NCI-H510A (cell line): Measurements from ENCODE around the gene MAK.
"Not testable (repeated sequence)": the region's sequence is repeated elsewhere in the genome, so short reads cannot be mapped to it uniquely, and the experiment has no call there.

Source experiments
- DNase-seq: peaks from one replicate; lab custom pipeline; 2025; lab: John Stamatoyannopoulos, UW

The MAK gene

DNA sequence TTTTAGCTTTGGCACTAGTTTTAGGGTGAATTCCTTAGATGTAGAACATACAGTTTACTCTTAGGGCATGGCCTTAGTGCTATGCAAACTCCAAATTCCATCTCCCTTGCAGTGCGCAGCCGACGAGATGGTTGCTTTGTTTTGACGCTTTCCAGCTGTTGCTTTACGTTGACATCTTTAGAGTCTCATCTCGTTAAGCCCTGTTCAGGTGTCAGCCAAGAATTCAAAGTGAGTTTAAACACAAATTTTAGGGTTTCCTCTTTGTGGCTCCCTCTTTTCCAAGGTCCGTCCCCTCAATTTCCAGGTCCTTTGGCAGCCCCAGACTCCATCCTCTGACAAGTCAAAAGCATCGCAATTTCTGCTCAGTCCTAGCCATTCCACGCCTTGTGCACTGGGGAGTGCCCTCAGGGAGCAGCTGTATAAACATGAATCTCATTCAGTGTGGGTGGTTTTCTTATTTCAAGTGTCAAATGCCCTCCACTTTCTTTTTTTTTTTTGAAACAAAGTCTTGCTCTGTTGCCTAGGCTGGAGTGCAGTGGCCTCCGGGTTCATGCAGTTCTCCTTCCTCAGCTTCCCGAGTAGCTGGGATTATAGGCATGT, 14.1 kb upstream of the MAK start:
- no peak for DNase-seq

DNA sequence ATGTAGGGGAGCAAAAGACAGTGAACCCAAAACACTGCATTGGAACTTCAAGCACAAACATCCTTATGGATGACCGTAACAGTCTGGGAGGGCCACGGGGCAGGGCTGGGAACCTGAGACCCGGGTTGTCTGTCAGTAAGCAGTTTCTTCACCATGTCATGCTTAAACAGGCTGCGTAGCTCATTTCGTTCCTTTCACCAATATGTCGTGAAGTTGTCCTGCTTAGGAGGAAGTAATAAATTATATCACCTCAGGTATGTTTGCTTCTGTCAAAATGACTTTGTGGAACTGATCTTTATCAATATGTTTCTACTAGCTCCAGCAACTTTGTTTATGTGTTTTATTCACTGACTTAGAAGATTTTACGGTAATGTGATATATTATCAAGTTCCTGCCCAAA, 12.4 kb upstream of the MAK start:
- DNase-seq: no peak

DNA sequence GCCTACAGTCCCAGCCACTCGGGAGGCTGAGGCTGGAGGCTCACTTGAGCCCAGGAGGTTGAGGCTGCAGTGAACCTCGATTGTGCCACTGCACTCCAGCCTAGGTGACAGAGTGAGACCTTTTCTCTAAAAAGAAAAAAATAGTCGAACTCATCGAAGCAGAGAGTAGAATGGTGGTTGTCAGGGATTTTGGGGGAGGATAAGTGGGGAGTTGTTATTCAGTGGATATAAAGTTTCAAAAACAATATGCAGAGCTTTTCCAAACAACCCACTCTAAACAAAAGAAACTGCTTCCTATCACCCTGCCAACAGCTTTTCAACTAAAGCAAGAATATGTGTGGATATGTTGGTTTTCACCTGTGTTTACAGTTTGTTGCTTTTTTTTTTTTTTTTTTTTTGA, 11.6 kb upstream of the MAK start:
- DNase-seq: no peak

DNA sequence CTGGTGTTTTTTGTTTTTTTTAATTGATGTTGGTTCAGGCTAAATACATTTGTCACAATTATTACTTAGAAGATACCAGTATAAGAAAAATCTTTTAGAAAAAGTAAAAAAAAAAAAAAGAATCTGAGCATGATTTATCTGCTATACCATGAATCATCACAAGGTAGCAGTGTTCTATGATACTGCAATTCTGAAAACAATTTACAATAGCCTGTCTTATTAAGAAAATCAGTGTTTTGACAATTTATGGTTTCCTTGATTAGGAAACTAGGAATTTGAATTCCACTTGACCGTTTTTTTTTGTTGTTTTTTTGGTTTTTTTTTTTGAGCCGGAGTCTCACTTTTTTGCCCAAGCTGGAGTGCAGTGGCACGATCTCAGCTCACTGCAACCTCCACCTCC, 9.3 kb upstream of the MAK start:
- no peak for DNase-seq

DNA sequence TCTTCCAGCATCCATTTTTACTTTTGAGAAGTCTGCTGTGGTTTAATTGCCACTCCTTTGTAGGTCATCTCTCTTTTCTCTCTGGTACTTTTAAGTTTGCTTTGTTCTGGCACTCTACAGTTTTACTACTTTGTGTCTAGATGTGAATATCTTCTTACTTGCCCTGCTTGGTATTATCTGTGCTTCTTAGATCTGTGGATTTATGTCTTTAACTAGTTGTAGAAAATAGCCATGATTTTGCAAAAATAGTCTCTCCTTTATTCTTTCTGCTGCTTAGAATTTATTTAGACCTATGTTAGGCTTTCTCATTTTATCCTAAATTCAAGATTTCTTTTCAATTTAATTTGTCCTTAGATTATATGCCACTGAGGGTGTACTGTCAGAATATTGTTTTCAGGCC, 5.2 kb upstream of the MAK start:
- DNase-seq: no peak

DNA sequence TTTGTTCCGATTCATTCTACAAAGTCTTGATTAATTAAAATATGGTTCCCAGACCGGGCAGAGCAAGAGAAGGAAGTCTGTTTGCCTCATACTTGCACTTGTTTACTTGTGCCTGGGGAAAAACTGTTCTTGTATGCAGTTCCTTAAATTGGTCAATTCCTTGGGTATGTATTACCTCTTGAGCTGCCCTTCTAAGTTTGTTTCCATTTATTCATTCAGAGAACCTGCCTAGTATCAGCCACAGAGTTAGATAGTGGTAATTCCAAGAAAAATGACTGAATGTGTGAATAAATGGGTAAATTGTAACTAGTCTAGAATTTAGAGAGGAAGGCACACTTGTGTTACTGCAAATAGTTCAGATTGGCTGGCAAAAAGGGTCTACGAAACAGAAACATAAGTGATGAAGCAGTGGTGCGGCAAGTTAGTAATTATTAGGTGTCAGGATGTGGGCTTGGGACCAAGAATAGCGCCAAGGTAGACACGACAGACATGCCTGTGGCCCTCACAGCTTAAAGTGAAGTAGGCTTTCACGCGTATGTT, 525 bp upstream of the MAK start:
- no peak for DNase-seq

DNA sequence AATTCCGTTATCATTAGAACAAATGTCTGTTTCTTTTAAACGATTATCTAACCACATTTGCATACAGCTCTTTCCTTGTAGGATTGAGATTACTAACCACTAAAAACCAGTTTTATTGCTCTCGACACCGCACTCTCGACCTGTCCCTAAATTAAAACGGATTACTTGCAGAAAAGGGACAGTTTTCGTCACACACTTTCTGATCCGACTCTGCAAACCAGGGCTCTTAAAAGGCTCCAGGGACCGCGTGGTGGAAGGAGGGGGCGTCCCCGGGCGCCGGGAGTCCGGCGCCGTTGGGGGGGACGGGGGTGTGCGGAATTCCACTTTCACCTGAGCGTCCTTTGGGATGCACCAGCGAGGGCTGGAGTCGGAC, 731 bp downstream of the MAK start:
- DNase-seq: no peak

DNA sequence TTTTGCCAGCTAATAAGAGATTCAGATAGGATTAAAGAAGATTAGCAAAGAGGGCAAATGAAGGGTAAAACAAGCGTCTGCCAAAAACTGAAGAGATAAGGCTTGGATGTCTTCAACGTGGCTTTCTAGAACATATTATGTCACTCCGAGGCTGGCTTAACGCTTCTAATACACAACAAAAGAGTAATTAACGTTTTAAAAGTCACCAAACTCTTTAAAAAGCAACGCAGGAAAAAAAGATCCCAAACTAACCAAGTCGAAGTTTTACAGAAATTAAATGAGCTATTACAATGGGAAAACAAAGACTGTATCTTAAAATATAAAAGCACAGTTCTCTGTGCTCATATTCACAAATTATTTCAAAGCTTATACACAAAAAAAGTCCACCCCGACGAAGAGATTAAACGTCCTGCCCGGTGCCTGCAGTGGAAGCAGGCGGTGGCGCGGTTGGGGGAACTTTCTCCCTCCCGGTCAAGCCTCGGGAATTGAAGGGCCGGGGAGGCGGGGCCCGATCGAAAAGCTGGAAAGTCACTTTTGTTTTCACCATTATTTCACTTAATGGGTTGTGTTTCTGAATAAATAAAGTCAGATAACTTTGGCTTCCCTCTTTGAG, 1.2 kb downstream of the MAK start:
- no peak for DNase-seq

DNA sequence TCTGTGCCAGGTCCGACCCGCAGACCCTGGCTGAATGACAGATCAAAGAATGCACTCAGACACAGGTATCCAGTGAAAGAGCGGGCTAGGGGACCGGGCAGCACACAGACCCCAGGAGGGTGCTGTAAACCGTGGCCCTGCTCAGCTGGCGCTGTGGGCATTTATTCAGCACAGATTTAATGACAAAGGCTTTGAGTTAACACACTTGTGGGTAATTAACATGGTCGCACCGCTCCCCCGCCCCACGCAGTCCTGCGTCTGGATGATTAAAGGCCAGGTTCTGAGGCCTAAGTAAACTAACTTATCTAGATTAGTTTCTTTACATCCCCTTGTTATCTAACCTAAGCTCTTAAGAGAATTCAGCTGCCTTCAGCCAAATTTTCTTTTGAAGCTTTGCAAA, 3.5 kb downstream of the MAK start:
- DNase-seq: no peak

DNA sequence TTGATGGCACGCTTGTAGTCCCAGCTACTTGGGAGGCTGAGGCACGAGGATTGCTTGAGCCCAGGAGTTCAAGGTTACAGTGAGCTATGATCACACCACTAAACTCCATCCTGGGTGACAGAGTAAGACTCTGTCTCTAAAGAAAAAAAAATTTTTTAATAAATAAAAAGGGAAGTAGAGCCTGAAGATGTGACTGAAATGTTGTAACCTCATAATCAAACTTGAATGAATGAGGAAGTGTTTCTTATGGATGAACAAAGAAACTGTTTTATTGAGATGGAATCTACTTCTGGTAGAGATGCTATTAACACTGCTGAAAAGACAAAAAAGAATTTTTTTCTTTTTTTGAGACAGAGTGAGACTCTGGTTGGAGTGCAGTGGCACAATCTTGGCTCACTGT, 6.7 kb downstream of the MAK start:
- no peak for DNase-seq

DNA sequence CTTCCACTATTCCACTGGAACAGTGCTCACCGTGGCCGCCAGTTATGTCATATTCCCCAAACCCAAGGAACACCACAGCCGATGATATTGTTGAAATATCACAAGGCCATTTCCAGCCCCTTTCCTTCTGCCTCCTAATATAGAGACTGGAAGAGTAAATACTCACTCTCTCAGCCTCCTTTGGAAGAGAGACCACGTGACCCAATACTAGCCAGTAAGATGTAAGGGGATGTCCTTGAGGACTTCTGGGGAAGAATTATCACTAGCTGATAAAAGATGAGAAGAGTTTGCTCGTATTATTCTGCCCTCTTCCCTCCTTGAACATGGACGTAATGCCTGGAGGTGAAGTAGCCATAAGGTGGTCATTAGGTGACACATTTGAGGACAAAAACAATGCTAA, 13.5 kb downstream of the MAK start:
- DNase-seq: no peak

DNA sequence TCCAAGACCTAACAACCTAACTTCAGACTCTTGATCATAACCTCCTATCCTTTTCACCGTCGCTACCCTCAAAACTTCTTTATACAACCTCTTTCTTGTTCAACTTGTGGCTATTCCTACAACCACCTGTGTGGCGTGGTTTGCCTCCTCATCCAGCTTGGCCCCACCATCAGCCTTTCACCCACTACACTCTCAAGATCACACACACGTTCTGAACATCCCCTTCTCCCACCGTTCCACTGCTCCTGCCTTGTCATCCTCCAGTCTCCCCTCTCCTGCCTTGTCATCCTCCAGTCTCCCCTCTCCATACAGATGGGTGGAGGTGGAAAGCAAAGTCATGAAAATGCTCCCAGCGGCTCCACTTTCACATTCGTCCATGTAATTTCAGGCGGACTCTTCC, 14.0 kb downstream of the MAK start:
- DNase-seq: no peak

DNA sequence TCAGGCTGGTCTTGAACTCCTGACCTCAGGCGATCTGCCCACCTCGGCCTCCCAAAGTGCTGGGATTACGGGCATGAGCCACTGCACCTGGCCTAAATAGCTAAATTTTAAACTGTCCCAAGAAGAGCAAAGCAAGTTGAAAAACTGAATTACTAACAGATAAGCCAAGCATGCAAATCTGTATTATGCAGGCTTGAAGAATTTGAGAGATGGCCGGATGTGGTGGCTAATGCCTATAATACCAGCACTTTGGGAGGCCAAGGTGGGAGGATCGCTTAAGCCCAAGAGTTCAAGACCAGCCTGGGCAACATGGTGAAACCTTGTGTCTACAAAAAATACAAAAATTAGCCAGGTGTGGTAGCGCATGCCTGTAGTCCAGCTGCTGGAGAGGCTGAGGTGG, 24.2 kb downstream of the MAK start:
- not testable (repeated sequence) for DNase-seq

DNA sequence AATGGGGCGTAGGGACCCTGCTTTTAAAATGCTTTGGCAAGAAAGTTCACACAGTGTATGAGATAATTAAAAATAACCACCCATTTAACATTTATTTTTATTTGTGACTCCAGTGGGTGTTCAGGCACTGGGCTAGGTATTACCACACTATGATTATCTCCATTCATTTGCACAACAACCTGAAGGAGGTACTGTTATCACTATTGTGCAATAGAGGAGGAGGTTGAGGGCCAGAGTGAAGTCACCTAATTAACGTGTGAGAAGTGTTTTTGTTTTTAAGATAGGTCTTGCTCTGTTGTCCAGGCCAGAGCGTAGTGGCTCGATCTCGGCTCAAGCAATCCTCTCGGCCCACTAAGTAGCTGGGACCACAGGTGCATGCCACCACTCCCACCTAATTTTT, 29.2 kb downstream of the MAK start:
- DNase-seq: no peak

DNA sequence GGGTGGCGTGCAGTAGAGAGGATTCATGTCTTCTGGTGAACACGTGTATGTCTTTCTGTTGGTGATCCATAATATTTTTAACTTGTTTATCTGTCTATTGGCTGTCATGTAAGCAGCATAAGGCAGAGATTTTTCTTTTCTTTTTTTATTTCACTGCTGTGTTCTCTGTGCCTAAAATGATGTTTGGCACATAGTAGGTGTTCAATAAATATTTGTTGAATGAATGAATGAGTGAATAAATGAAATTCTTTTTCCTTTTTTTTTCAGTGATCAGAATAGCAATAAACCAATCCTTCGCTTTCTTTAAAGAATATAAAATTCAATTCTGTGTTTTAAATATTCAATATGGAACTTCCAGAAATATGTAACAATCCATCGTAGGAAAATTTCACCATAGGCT, 30.0 kb downstream of the MAK start:
- no peak for DNase-seq

DNA sequence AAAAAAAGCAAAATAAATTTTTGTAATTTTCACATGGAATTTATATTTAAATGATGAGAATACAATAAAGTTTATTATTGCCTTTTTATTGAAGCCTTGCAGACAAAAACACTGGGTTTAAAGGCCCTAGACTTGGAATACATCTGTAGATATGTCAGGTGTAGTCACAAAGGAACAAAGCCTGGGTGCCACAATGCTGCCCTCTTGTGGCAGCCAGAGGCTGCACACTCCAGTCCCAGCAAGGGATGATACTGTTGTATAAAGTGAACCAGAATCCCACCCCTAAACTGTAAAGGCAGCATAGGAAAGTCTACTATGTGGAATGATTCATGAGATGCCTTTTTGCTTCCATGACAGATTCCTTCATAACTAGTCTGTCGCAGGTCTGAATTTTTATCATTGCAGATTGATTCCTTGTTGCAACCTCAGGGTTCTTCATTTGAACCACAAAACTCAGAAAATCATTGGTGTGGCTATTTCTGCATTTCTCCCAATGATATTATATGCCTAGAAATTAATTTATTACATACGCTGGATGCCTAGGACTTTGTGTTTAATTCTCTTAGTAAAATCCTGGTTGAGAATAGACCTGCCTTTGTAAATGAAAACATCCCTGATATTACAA, 37.0 kb downstream of the MAK start:
- DNase-seq: no peak

DNA sequence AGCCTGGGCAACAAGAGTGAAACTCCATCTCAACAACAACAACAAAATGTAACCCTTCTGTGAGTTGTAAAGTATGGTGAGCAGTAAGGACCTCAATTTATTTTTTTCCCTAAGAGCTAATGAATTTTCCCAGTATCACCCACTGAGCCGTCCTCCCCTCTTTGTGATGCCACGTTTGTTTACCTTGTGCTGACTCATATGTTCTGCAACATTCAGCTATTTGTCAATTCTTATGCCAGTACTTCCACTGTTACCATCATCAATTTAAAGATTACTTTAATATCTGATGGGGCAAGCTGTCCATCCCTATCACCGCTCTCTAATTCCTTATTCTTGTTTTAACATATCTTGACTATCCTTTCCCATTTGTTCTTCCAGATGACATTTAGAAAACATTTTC, 37.5 kb downstream of the MAK start:
- no peak for DNase-seq

DNA sequence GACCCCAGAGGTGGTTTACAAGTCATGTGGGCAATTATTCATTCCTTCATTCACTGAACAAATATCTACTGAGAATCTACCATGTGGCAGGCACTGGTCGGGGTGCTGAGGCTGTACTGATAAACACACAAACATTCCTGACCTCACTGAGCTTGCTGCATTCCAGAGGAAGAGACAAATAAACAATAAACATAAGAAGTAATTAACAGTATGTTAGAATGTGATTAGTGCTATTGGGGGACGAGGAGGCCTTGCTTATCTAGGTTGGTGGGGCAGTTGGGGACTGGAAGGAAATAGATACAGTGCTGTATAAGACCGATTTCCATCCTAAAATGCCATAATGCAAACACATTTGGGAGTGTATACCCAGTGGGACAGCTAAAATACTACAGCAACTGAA, 44.1 kb downstream of the MAK start:
- DNase-seq: no peak

DNA sequence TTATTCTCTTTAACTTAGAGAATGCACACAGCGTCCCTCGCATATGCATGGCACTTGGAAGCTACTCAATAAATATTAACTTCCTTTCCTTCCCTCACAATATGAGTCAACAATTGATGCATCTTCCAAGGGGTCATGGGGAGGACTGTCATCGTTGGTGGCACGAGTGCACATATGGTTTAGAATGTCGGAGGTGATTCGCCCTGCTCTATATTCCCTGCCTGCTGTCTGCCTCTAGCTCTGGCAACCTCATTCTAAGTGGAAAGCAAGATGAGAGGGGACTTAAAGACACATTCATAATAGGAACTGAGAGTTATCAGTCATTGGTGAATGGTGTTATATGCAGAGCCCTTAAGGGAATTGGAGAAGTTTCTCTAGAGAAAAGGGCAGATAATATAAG, 44.6 kb downstream of the MAK start:
- DNase-seq: no peak

DNA sequence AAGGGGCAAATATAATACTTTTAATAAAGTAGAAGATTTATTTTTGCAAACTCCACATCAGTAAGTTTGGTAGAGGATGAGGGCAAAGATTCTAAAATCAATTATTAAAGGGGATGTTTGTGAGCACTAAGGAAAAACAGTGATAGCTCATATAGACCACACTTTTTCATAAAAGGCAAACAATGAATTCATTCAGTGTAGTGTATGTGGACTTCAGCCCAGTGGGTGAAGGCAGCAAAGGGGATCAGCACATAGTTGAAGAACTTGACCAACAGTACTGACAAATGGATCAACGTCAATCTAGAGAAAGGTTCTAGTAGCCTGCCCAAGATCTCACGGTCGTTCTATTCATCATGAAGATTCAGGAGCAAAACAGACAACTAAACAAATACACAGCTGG, 45.3 kb downstream of the MAK start:
- no peak for DNase-seq

DNA sequence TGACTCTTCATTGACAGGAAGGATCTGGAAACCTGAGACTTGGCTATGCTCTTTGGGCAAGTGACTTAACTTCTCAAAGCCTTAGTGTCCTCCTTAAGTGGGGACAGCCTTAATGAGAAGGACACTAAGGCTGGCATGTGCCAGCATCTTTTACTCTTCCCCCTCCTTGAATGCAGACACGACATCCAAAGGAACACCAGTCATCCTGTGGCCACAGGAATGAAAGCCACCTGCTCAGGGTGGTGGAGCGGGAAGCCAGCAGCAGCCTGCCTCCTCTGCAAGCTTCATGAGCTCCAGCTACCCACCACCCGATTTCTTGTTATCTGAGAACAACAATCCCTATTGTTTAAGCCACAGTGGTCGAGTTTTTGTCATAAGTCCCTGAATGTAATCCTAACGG, 46.2 kb downstream of the MAK start:
- DNase-seq: no peak

DNA sequence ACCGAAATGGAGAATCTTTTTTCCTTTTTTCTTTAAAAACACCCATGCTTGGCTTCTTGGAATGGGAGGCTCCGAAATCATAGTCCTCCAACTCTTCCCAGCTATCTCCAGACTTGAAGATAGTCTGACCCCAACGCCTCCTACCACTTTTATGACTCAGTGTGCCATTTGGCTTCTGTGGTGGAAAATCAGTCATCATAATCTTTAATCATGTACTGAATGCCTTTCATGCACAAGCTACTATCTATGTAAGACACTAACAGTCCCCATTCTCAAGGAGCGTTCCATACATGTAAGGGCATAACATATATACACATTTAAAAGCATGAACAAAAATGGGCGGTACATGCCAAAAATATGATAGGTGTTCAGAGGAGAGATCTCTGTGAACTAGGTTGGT, 46.7 kb downstream of the MAK start:
- no peak for DNase-seq

DNA sequence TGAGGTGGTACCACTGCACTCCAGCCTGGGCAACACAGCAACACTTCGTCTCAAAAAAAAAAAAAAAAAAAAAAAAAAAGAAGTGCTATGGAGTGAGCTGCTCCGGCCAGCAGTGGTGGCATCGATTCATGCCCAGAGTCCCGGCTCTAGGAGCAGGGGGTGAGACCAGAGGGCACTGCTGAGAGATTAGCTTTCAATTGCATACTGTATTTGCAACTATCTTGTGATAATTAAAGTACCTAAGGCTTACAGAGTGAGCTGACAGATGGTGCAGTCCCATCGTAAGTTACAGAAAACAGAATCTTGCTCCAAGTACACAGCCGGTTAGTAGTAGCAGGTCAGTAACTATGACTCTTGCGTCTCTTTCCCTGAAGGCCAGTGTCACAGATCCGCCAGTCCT, 59.3 kb downstream of the MAK start:
- no peak for DNase-seq

DNA sequence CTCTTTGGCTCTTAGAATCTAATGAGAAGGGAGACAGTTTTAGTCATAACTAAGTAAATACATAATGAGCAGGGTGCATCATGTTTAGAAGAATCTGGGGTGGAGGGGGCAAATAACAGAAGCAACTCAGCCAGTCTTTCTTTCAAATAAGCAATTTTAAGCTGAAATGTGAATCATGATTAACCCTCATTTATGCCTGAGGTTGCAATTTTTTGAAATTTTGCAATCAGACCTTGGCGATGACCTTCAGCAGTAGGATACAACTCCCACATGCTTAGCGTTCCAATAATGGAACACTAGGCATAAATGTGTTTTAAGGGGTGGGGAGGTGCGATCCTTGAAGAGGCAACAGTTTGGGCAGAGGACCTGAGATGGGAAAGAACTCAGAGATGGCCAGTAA, 60.1 kb downstream of the MAK start:
- DNase-seq: no peak
